GM19328 (cell line): Measurements from ENCODE around the gene DUSP18.
"Not testable (repeated sequence)": the region's sequence is repeated elsewhere in the genome, so short reads cannot be mapped to it uniquely, and the experiment has no call there.

Experiments used
- ATAC-seq: cut with Tn5 transposase; IDR thresholded peaks from one replicate; pipeline ENCODE4 v1.9.1; 2021; ENCODE audit warnings: mild to moderate bottlenecking, moderate library complexity; ENCODE audit not compliant: unreplicated experiment

Gene DUSP18

GRCh38 chr22:30640839-30641430 lies 26.7 kb downstream of the DUSP18 start:
- no peak for ATAC-seq

- ATAC-seq, result no peak
Measured at GRCh38 chr22:30640361-30640760, 27.3 kb downstream of the DUSP18 start.

GRCh38 chr22:30637701-30638114 lies 30.0 kb downstream of the DUSP18 start:
- ATAC-seq, result no peak

GRCh38 chr22:30636226-30637077 lies 31.2 kb downstream of the DUSP18 start:
- ATAC-seq, result no peak

- peak; percentile 63 for ATAC-seq
Measured at GRCh38 chr22:30635273-30636225, 32.1 kb downstream of the DUSP18 start, which contains the start of gene SLC35E4. SLC35E4 (plus strand) TSS chr22:30635781; CDS start chr22:30636451, 670 bp downstream.

GRCh38 chr22:30634471-30635233 lies 33.0 kb downstream of the DUSP18 start:
- ATAC-seq, result peak; percentile 30

- ATAC-seq, result not testable (repeated sequence)
Measured at GRCh38 chr22:30631469-30631868, 36.2 kb downstream of the DUSP18 start.

GRCh38 chr22:30628491-30628890 lies 39.2 kb downstream of the DUSP18 start:
- no peak for ATAC-seq

- ATAC-seq, result no peak
Measured at GRCh38 chr22:30627471-30627870, 40.2 kb downstream of the DUSP18 start.

GRCh38 chr22:30626413-30626812 lies 41.3 kb downstream of the DUSP18 start:
- no peak for ATAC-seq

- not testable (repeated sequence) for ATAC-seq
Measured at GRCh38 chr22:30619909-30620308, 47.8 kb downstream of the DUSP18 start.

GRCh38 chr22:30617819-30618218 lies 49.9 kb downstream of the DUSP18 start:
- ATAC-seq, result no peak

- ATAC-seq, result no peak
Measured at GRCh38 chr22:30615543-30615954, 52.1 kb downstream of the DUSP18 start.

- ATAC-seq, result no peak
Measured at GRCh38 chr22:30614879-30615278, 52.8 kb downstream of the DUSP18 start.

GRCh38 chr22:30614268-30614667 lies 53.4 kb downstream of the DUSP18 start:
- no peak for ATAC-seq

- ATAC-seq, result no peak
Measured at GRCh38 chr22:30612789-30613188, 54.9 kb downstream of the DUSP18 start.
